ENCODE results near the gene POLR3B.

Gene POLR3B

GRCh38 chr12:106508966-106509365 lies 151.4 kb downstream of the POLR3B start:
- no peak overlapping the region for H3K4me3 ChIP-seq

GRCh38 chr12:106511365-106511764 lies 153.8 kb downstream of the POLR3B start:
- Histone ChIP-seq H3K27ac (no peak overlapping the region), H3K4me3 (no peak overlapping the region)

More at GRCh38 chr12:106508966-106509365, 151.4 kb downstream of the POLR3B start:
- H3K27ac ChIP-seq: no peak overlapping the region

DNA sequence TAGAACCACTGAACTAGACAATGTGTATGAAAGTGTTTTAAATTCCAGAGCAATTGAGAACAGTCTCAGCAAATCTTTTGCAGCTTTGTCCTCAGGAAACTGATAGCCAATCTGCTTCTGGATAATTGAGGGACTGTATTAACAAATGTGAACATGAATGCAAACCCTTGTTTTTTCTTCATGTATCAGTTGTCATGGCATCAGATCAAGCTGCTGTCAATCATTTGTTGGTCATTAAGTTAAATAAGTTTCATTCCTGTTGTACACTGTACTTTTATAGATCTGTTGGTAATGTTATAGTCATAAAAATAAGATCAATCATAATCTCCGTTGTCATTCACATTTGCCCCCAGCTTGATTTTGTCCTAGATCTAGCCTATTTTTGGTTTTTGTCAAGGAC lies 159.8 kb downstream of the POLR3B start:
- Histone ChIP-seq H3K4me3 (no peak overlapping the region), H3K27ac (no peak overlapping the region)

GRCh38 chr12:106519607-106520021 lies 162.1 kb downstream of the POLR3B start:
- Histone ChIP-seq H3K4me3 (no peak overlapping the region), H3K27ac (no peak overlapping the region)

DNA sequence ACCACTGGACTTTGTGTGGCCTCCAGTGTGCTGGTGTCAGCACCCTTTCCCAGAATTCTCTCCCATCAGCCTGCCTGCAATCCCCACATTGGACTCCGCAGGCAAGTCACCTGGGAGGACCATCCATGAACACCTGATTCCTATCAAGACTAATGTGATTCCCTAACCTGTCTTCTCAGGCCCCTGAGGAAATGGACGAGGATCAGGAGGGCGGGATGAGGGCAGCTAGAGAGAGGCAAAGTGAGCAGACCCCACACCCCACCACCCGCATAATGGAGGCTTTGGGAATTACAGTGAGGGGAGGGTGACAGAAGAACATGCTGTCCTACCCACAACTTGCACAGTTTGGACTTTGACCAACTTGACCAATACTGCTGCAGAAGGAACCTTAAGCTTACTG lies 164.4 kb downstream of the POLR3B start:
- no peak overlapping the region for H3K4me3 ChIP-seq
- H3K27ac ChIP-seq: no peak overlapping the region

GRCh38 chr12:106522708-106523107 lies 165.2 kb downstream of the POLR3B start:
- Histone ChIP-seq H3K4me3 (no peak overlapping the region), H3K27ac (no peak overlapping the region)

DNA sequence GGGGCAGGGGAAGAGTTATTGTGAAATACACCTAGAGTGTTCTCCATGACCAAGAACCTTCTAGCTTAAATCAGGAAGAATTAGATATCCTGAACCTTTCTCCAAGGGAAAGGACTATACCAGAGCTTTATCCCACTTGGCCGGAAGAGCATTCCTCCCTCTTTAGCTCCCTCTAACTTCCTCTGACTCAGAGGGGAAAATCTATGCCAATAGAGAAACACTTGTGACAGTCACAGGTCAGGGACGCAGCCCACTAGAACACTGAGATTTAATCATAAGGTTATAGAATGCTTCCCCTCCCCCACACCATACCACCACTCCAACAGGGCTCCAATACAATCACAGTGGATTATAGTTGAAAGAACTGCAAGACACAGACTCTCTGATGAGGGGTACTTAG lies 169.8 kb downstream of the POLR3B start:
- Histone ChIP-seq H3K27ac (no peak overlapping the region), H3K4me3 (no peak overlapping the region)

- Histone ChIP-seq H3K27ac (no peak overlapping the region), H3K4me3 (no peak overlapping the region)
These were observed 183.7 kb downstream of the POLR3B start for GRCh38 chr12:106541201-106541600.

- no peak overlapping the region for H3K27ac ChIP-seq
- no peak overlapping the region for H3K4me3 ChIP-seq
These were observed 193.9 kb downstream of the POLR3B start for GRCh38 chr12:106551410-106551809.

GRCh38 chr12:106552228-106552627 lies 194.7 kb downstream of the POLR3B start:
- Histone ChIP-seq H3K27ac (no peak overlapping the region), H3K4me3 (no peak overlapping the region)

Data from skin epidermis (tissue), 12 donors.